Left kidney (tissue), 2 donors: ENCODE results near the gene CCR8. TPM values are rescaled to one million over a fixed set of nuclear protein-coding genes. Genes with fewer than 3 reads are reported as not detected.
A peak's percentile ranks its signal among the peaks of the same experiment; 100 is the strongest.
"Not testable (repeated sequence)": the region's sequence is repeated elsewhere in the genome, so short reads cannot be mapped to it uniquely, and the experiment has no call there.

Experiments
- DNase-seq: peaks from one replicate; pipeline ENCODE4 v3.0.0-alpha.2; 2013
- polyA plus RNA-seq: library from polyadenylated mRNA; unstranded; fragments of 120-200 nt; gene quantifications from one replicate; pipeline ENCODE4 v1.2.1, GENCODE V29; 2013; ENCODE audit not compliant: insufficient read length

CCR8 gene
- polyA plus RNA-seq, 1 donor: not detected

GRCh38 chr3:39349080-39349479 is 19.6 kb downstream of the CCR8 start:
- no peak for DNase-seq

GRCh38 chr3:39350714-39351113 is 21.2 kb downstream of the CCR8 start:
- no peak for DNase-seq

DNA sequence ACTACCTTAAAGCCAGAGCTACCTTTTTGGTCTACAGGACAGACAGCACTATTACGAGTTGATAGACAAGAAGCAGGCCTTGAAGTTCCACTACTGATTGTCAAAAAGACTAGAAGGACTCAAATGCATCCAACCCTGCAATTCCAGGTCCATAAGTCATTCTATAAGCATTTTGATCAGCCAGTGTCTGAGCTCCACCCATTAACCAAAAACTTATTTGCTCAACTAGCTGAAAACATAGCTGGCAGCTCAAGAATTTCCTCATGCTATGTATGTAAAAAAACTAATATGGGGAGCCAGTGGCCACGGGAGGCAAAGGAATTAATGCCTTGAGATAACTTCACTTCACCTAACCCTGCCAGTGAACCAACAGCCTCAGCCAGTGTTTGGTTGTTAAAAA is 21.6 kb downstream of the CCR8 start:
- DNase-seq: not testable (repeated sequence)

DNA sequence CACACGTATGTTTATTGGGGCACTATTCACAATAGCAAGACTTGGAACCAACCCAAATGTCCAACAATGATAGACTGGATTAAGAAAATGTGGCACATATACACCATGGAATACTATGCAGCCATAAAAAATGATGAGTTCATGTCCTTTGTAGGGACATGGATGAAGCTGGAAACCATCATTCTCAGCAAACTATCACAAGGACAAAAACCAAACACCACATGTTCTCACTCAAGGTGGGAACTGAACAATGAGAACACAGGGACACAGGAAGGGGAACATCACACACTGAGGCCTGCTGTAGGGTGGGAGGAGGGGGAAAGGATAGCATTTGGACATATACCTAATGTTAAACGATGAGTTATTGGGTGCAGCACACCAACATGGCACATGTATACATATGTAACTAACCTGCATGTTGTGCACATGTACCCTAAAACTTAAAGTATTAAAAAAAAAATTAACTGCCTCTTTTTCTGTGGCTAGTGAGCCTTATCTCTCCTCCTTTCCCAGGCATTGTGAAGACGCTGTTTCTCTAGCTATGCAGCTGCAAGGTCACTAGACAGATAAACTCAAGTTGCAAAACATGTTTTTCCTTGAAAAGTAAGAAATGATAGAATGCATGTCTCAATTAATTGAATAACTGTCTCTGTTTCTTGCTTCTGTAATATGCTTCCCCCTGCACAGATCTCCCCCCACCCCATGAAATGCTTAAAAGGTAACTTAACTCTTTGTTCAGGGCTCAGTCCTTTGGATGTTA is 23.8 kb downstream of the CCR8 start:
- DNase-seq: not testable (repeated sequence)

- no peak for DNase-seq
Measured at GRCh38 chr3:39358333-39358732, 28.8 kb downstream of the CCR8 start.

- no peak for DNase-seq
Measured at GRCh38 chr3:39361252-39361927, 31.9 kb downstream of the CCR8 start.

- DNase-seq: no peak
Measured at GRCh38 chr3:39362192-39362591, 32.7 kb downstream of the CCR8 start.

DNA sequence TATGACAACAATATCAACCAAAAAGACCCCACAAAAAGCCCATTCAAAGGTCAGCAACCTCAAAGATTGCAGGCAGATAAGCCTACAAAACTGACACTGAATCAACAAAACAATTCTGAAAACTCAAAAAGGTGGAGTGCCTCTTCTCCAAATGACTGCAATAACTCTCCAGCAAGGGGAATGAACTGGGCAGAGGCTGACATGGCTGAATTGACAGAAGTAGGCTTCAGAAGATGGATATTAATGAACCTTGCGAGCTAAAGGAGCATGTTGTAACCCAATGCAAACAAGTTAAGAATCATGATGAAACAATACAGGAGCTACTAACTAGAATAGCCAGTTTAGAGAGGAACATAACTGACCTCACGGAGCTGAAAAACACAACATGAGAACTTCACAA is 33.3 kb downstream of the CCR8 start:
- no peak for DNase-seq

DNA sequence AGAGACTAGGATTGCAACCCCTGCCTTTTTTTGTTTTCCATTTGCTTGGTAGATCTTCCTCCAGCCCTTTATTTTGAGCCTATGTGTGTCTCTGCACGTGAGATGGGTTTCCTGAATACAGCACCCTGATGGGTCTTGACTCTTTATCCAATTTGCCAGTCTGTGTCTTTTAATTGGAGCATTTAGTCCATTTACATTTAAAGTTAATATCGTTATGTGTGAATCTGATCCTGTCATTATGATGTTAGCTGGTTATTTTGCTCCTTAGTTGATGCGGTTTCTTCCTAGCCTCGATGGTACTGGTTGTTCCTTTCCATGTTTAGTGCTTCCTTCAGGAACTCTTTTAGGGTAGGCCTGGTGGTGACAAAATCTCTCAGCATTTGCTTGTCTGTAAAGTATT is 40.9 kb downstream of the CCR8 start:
- DNase-seq: not testable (repeated sequence)

DNA sequence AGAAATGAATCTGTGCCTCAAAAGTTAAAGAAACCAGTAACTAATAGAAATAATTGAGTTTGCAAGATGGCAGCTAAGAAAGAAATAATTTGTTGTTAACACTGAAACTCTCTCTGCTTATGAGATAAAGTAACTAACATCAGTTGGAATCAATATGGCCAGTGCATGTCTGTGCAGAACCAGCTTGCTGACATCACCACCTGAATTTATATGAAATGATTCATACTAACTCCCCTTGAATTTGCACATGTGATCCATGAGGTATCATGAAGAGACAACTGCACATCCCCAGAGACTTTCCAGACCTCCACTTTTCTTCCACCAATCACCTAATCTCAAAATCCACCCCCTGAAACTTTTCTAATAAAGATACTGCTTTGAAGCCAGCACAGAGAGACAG is 43.3 kb downstream of the CCR8 start:
- DNase-seq: no peak

- no peak for DNase-seq
Measured at GRCh38 chr3:39376959-39377634, 47.6 kb downstream of the CCR8 start.

GRCh38 chr3:39378088-39378487 is 48.6 kb downstream of the CCR8 start:
- DNase-seq: peak; percentile 30

- DNase-seq: no peak
Measured at GRCh38 chr3:39378957-39379777, 49.7 kb downstream of the CCR8 start.

- no peak for DNase-seq
Measured at GRCh38 chr3:39379778-39380155, 50.3 kb downstream of the CCR8 start.

DNA sequence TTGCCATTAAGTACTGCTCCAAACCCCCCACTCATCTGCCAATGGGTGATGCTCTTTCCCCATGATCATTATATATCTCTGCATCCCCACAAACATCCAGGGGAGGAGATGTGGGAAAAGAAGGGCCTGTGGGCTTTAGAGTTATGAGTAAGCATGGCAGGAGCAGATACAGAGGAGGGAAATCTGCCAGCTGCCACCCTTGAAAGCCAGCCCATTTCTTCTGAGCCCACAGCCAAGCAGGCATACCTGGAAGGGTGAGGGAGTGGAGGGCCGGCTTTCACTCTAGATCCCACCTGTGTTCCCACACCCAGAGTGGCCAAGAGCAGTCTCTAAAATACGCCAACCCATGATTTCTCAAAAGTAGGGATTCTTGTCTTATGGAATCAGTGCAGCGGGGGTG is 51.9 kb downstream of the CCR8 start:
- DNase-seq: no peak

Other genes with a start within 250 kb of the CCR8 start
- 70.2 TPM for gene GORASP1, start 222.1 kb upstream of the CCR8 start, polyA plus RNA-seq
- gene TTC21A, start 222.0 kb upstream of the CCR8 start, polyA plus RNA-seq: 16.2 TPM
- gene CSRNP1, start 176.1 kb upstream of the CCR8 start, polyA plus RNA-seq: 7.8 TPM
- 0.25 TPM for gene XIRP1, start 137.1 kb upstream of the CCR8 start, polyA plus RNA-seq
- 4.7 TPM for gene CX3CR1, start 49.7 kb upstream of the CCR8 start, polyA plus RNA-seq
- 39.8 TPM for gene SLC25A38, start 53.7 kb downstream of the CCR8 start, polyA plus RNA-seq
- gene RPSA, start 77.0 kb downstream of the CCR8 start, polyA plus RNA-seq: 1,388 TPM
- 0.22 TPM for gene MOBP, start 138.0 kb downstream of the CCR8 start, polyA plus RNA-seq